ENCODE results near the gene C1QL3.

GRCh38 chr10:16544591-16544990, 22.9 kb upstream of the C1QL3 start:
- TF ChIP-seq CTCF (IDR thresholded peaks at IDR 0.05; ENCODE audit: low read length) (no peak), EZH2 (optimal IDR thresholded peaks at IDR 0.05; ENCODE audit: low read depth, low read length) (no peak)
